ENCODE results near the gene PAXX. TPM values are rescaled to one million over a fixed set of nuclear protein-coding genes. Genes with fewer than 3 reads are reported as not detected.

Gene PAXX
- total RNA-seq, 1 donor from 2014 or later, result 10.0 TPM

GRCh38 chr9:136953771-136954269 lies 38.4 kb upstream of the PAXX start:
- Histone ChIP-seq H3K4me3 (ENCODE audit: low read depth, low read length) (no peak overlapping the region), H3K27me3 (ENCODE audit: control insufficient read depth, insufficient read depth, low read length) (no peaks in the 10 kb centered on the region), H3K36me3 (ENCODE audit: control insufficient read depth, insufficient read depth, low read length) (no peaks in the 10 kb centered on the region)
- DNase-seq (ENCODE audit: low read depth) (no peak), FAIRE-seq (no peak)
- TF ChIP-seq, protein P1, sequence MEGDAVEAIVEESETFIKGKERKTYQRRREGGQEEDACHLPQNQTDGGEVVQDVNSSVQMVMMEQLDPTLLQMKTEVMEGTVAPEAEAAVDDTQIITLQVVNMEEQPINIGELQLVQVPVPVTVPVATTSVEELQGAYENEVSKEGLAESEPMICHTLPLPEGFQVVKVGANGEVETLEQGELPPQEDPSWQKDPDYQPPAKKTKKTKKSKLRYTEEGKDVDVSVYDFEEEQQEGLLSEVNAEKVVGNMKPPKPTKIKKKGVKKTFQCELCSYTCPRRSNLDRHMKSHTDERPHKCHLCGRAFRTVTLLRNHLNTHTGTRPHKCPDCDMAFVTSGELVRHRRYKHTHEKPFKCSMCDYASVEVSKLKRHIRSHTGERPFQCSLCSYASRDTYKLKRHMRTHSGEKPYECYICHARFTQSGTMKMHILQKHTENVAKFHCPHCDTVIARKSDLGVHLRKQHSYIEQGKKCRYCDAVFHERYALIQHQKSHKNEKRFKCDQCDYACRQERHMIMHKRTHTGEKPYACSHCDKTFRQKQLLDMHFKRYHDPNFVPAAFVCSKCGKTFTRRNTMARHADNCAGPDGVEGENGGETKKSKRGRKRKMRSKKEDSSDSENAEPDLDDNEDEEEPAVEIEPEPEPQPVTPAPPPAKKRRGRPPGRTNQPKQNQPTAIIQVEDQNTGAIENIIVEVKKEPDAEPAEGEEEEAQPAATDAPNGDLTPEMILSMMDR (IDR thresholded peaks at IDR 0.05; ENCODE audit: insufficient read depth, low read length, severe bottlenecking), result no peak

DNA sequence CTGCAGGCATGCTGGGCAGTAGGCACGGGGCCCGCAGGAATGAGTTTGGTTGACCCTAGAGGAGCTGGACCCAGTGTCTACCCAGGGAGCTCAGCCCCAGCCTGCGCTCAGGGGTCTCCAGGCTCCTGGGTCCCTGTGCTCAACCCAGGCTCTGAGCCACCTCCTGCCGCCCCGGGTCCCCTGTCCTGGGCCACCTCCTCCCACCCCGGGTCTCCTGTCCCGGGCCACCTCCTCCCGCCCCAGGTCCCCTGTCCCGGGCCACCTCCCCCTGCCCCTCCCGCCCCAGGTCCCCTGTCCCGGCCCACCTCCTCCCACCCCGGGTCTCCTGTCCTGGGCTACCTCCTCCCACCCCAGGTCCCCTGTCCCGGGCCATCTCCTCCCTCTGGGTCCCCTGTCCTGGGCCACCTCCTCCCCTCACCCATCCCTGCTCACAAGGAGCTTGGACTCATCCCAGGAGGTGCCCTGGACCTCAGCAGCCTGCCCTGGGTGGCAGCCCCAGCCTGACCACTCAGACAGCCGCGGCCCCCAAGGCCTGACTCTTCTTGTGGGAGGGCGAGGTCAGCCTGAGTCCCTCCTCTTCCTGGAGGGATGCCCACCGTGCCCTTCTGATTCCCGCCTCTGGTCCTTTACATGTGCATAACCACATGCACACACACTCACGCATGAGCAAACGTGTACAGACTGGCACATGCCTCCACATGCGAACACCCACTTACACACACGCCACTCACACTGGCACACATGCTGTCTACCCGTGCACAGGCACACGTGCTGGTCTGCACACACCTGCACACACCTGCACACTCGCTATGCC lies 37.7 kb upstream of the PAXX start:
- Histone ChIP-seq H3K36me3 (ENCODE audit: control insufficient read depth, insufficient read depth, low read length) (no peaks in the 10 kb centered on the region), H3K27me3 (ENCODE audit: control insufficient read depth, insufficient read depth, low read length) (no peaks in the 10 kb centered on the region), H3K4me3 (ENCODE audit: low read depth, low read length) (no peak overlapping the region)
- DNase-seq (ENCODE audit: low read depth) (no peak), FAIRE-seq (no peak)
- TF ChIP-seq, protein P1 (IDR thresholded peaks at IDR 0.05; ENCODE audit: insufficient read depth, low read length, severe bottlenecking), result no peak

- Histone ChIP-seq H3K4me3 (ENCODE audit: low read depth, low read length) (no peak overlapping the region), H3K27me3 (ENCODE audit: control insufficient read depth, insufficient read depth, low read length) (no peaks in the 10 kb centered on the region), H3K36me3 (ENCODE audit: control insufficient read depth, insufficient read depth, low read length) (no peaks in the 10 kb centered on the region)
- no peak for DNase-seq (ENCODE audit: low read depth)
- no peak for FAIRE-seq
- TF ChIP-seq, protein P1 (IDR thresholded peaks at IDR 0.05; ENCODE audit: insufficient read depth, low read length, severe bottlenecking), result no peak
Measured at GRCh38 chr9:136955202-136955942, 36.9 kb upstream of the PAXX start.

DNA sequence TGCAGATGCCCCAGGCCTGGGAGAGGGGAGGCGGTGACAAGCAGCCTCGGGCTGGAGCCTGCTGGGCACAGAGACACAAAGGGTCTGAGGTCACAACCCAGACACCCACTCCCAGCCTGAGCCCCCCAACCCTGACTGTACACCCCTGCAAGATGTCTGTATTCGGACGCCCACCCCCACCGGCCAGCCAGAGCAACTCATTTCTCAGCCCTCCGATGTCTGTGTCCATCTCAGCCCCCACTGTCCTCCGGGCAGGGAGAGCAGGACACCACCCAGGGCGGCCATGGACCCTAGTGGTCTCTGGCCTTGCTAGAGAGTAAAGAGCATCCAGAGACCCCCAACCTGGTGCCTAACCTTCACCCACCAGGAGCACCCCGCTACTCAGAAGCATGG lies 36.3 kb upstream of the PAXX start:
- FAIRE-seq, result no peak
- Histone ChIP-seq H3K36me3 (ENCODE audit: control insufficient read depth, insufficient read depth, low read length) (no peaks in the 10 kb centered on the region), H3K27me3 (ENCODE audit: control insufficient read depth, insufficient read depth, low read length) (peaks cover under 1% of the 10 kb centered on the region), H3K4me3 (ENCODE audit: low read depth, low read length) (no peak overlapping the region)
- TF ChIP-seq, protein P1 (IDR thresholded peaks at IDR 0.05; ENCODE audit: insufficient read depth, low read length, severe bottlenecking), result no peak
- no peak for DNase-seq (ENCODE audit: low read depth)

- H3K36me3 ChIP-seq (ENCODE audit: control insufficient read depth, insufficient read depth, low read length), result no peaks in the 10 kb centered on the region
- TF ChIP-seq, protein P1 (IDR thresholded peaks at IDR 0.05; ENCODE audit: insufficient read depth, low read length, severe bottlenecking), result no peak
- peaks cover 3% of the 10 kb centered on the region for H3K27me3 ChIP-seq (ENCODE audit: control insufficient read depth, insufficient read depth, low read length)
- no peak overlapping the region for H3K4me3 ChIP-seq (ENCODE audit: low read depth, low read length)
- DNase-seq (ENCODE audit: low read depth), result no peak
- FAIRE-seq, result no peak
Measured at GRCh38 chr9:136956604-136957003, 35.6 kb upstream of the PAXX start.

Measured in bronchial epithelial cell (primary cell).